Stimulated activated CD8-positive, alpha-beta memory T cell treated with anti-CD3 and anti-CD28 coated beads, Interleukin-7, amount 100 ng/mL, for 24 hours (primary cell): ENCODE data around the gene DRAM1.
"Not testable (repeated sequence)": the region's sequence is repeated elsewhere in the genome, so short reads cannot be mapped to it uniquely, and the experiment has no call there.

Source experiments
- DNase-seq: peaks from one replicate; pipeline ENCODE4 v3.0.0-alpha.2; 2020; ENCODE audit warnings: low read depth

Gene DRAM1

GRCh38 chr12:101906226-101906625 is 28.8 kb downstream of the DRAM1 start:
- DNase-seq = no peak

GRCh38 chr12:101908395-101908794 is 31.0 kb downstream of the DRAM1 start:
- DNase-seq = no peak

- DNase-seq = no peak
These were observed 32.3 kb downstream of the DRAM1 start for GRCh38 chr12:101909646-101910045.

GRCh38 chr12:101915841-101916240 is 38.5 kb downstream of the DRAM1 start:
- no peak for DNase-seq

GRCh38 chr12:101918805-101919204 is 41.4 kb downstream of the DRAM1 start:
- not testable (repeated sequence) for DNase-seq

GRCh38 chr12:101919447-101919846 is 42.1 kb downstream of the DRAM1 start:
- DNase-seq = no peak

- no peak for DNase-seq
These were observed 43.5 kb downstream of the DRAM1 start for GRCh38 chr12:101920906-101921305.

GRCh38 chr12:101923045-101923718 is 45.8 kb downstream of the DRAM1 start:
- no peak for DNase-seq

- no peak for DNase-seq
These were observed 47.2 kb downstream of the DRAM1 start for GRCh38 chr12:101924618-101925017.

GRCh38 chr12:101925361-101925760 is 48.0 kb downstream of the DRAM1 start:
- DNase-seq = no peak

- DNase-seq = no peak
These were observed 48.6 kb downstream of the DRAM1 start for GRCh38 chr12:101925935-101926334.

GRCh38 chr12:101927036-101927435 is 49.7 kb downstream of the DRAM1 start:
- no peak for DNase-seq

GRCh38 chr12:101927999-101928398 is 50.6 kb downstream of the DRAM1 start:
- DNase-seq = no peak

GRCh38 chr12:101928556-101928955 is 51.2 kb downstream of the DRAM1 start:
- no peak for DNase-seq

- no peak for DNase-seq
These were observed 52.1 kb downstream of the DRAM1 start for GRCh38 chr12:101929365-101930041.

GRCh38 chr12:101931498-101932326 is 54.3 kb downstream of the DRAM1 start:
- no peak for DNase-seq

GRCh38 chr12:101933866-101934514 is 56.6 kb downstream of the DRAM1 start:
- no peak for DNase-seq

- no peak for DNase-seq
These were observed 58.7 kb downstream of the DRAM1 start for GRCh38 chr12:101935890-101936746.

GRCh38 chr12:101939306-101939705 is 61.9 kb downstream of the DRAM1 start:
- no peak for DNase-seq

GRCh38 chr12:101939856-101940265 is 62.5 kb downstream of the DRAM1 start:
- DNase-seq = no peak

GRCh38 chr12:101940400-101940950 is 63.1 kb downstream of the DRAM1 start:
- DNase-seq = no peak
